Measurements from ENCODE around the gene HAGHL.

- TF ChIP-seq CTCF (conservative IDR thresholded peaks at IDR 0.05; ENCODE audit: low read depth in 2 of 2) (no peak), POLR2AphosphoS5 (IDR thresholded peaks at IDR 0.05; ENCODE audit: low read depth) (no peak)
These were observed 37.4 kb downstream of the HAGHL start for GRCh38 chr16:764184-764750.
